GM21515 (cell line): ENCODE data around the gene FAM25A.
"Not testable (repeated sequence)": the region's sequence is repeated elsewhere in the genome, so short reads cannot be mapped to it uniquely, and the experiment has no call there.

Source experiments
- ATAC-seq: cut with Tn5 transposase; IDR thresholded peaks from one replicate; pipeline ENCODE4 v1.9.1; 2021; ENCODE audit not compliant: unreplicated experiment

Gene FAM25A

DNA sequence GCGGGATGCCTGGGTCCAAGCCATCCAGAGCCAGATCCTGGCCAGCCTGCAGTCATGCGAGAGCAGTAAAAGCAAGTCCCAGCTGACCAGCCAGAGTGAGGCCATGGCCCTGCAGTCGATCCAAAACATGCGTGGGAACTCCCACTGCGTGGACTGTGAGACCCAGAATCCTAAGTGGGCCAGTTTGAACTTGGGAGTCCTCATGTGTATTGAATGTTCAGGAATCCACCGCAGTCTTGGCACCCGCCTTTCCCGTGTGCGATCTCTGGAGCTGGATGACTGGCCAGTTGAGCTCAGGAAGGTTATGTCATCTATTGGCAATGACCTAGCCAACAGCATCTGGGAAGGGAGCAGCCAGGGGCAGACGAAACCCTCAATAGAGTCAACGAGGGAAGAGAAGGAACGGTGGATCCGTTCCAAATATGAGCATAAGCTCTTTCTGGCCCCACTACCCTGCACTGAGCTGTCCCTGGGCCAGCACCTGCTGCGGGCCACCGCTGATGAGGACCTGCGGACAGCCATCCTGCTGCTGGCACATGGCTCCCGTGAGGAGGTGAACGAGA is 10.9 kb upstream of the FAM25A start:
- not testable (repeated sequence) for ATAC-seq

DNA sequence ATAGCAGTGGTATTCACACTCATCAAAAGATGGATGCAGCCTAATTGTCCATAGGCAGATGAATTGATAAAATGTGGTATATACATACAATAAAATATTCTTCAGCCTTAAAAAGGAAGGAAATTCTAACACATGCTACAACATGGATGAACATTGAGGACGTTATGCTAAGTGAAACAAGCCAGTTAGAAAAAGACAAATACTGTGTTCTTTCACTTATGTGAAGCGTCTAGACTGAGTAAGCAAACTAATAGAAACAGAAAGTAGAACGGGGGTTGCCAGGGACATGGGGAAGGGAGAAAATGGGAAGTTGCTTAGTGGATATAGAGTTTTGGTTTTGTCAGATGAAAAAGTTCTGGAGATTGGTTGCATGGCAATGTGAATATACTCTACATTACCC is 6.6 kb upstream of the FAM25A start:
- ATAC-seq, result not testable (repeated sequence)

DNA sequence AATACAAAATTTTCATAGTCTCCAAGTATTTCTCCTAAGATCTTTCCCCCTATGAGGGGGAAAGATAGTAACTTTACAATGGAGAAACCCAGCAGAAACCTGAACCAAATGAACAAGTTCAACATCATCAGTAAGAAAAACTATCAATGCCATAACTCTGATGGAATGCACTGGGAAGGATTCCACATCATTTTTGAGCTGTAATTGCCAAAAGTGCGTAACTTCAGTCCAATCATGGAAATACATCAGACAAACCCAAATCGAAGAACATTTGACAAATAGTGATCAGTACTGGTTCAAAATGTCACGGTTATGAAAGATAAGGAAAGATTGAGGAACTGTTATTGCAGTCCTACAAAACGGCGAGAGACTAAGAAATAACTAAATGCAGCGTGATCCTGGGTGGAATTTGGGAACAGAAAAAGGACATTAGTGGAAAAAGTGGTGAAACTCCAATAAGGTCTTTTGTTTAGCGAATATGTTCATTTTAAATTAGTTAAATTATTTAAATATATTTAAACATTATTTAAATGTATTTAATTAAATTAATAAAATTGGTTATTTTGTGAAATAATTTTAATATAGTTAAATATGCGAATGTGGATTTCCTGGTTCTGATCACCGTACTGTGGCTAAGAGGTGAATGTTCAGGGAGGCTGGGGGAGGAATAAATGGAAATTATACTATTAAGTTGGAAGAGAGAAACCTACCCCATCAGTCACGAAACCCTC is 4.9 kb upstream of the FAM25A start:
- not testable (repeated sequence) for ATAC-seq

DNA sequence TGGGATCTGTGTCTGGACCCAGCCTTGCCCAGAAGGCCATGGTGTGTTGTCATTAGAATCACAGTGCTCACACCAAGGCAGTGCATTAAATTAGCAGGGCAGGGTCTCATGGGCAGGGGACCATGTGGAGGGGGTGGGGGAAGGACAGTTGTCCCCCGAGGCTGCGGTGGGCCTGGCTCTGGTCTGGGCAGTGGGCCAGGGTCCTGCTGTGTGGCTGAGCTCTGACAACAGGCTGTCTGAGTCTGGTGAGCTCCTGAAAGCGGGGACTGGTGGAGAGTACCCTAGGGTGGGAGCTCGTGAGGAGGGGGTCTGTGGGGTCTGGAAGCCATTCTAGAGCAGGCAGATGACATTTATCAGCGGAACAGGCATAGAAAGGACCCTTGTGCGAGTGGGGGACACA is 2.0 kb upstream of the FAM25A start:
- ATAC-seq, result not testable (repeated sequence)

DNA sequence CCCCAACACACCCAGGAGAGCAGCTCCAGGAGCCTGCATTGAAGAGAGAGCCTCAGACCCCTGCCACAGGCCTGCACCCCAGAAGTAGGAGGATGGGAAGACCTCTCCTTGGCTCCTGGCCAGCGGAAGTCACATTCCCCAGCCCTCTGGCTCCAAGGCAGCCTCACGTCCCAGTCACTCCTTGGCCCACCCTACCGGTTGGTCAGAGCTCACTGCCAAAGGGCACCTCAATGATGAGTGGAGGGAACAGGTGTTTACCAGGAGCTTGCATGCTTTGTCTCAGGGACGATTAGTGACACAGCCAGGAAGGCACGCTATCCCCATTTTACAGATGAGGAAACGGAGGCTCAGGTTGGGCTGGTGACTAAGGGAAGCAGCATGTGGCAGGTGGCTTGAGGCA is 1.0 kb upstream of the FAM25A start:
- ATAC-seq, result not testable (repeated sequence)

DNA sequence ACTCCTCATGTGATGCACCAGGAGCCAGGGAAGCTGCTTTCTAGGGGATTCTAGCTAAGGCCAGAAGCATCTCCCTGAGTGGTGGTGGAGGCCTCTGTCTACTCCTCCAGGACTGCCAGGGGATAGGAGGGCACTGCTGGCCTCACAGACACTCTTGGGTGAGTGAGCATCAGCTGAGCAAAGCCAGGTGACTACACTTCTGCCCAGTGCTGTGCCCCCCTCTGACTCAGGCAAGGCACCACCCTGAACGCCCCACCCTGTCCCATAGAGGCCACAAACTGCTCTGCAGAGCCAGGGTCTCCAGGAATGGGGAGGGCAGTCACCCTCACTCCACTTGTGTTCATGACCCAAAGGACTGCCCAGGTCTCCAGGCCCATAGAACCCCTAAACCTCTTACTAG is 590 bp upstream of the FAM25A start:
- not testable (repeated sequence) for ATAC-seq

DNA sequence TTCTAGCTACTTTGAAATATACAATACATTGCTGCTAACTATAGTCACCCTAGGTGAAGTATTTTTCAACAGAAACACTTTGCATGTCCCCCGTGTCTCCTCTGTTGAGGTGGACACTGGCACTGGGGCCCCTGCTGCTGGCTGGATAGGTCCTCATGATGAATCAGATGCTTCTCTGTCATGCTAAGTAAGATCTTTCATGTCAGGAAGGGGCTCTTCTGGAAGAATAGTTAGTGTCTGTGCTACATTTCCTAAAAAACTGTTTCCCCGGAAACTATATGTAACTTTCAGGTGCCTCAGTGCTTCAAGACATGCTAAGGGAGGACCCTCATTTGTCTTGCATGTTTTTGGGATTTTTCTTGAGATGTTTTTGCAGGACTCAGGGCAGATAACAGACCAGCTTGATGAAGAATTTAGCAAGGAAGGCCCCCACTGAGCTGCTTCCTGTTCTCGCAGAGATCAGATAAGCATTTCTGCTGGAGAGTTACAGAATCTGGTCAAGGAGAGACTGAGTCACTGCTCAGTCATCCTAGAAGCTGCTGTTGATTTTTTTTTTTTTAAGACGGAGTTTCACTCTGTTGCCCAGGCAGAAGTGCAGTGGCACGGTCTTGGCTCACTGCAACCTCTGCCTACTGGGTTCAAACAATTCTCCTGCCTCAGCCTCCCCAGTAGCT is 5.3 kb downstream of the FAM25A start:
- not testable (repeated sequence) for ATAC-seq

DNA sequence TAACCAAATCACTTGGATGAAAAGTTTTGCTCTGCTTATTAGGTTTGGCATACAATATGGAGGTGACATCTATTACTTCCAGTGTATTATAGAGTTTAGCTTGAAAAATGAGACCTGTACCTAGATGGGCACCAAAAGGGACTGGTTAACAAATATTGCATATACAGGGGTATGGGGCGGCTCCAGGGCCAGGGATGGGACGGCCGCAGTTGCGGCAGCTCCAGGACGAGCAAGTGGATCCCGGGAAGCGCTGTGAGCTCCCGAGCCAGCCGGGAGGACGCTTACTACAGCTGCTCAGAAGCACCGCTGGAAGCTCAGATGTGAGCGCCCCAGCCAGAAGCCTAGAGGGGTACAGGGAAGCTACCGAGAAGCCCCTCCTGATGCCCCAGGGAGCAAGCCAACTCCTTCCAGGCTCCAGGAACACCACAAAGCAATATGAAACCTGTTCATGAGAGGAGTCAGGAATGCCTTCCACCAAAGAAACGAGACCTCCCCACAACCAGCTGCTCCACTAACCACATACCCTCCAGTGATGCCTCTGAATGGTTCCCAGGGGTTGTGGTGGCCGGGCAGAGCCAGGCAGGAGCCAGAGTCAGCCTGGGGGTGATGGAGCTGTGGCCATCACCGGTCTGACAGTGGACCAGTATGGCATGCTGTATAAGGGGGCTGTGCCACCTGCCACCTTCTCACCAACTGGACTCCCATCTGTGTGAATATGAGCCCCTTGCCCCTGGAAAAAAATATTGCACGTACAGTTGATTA is 6.8 kb downstream of the FAM25A start:
- ATAC-seq, result not testable (repeated sequence)

DNA sequence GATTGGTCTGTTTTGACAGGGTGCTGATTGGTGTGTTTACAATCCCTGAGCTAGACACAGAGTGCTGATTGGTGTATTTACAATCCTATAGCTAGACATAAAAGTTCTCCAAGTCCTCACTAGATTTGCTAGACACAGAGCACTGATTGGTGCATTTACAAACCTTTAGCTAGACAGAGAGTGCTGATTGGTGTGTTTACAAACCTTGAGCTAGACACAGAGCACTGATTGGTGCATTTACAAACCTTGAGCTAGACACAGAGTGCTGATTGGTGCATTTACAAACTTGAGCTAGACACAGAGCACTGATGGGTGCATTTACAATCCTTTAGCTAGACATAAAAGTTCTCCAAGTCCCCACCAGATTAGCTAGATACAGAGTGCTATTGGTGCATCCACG is 10.3 kb downstream of the FAM25A start:
- ATAC-seq, result not testable (repeated sequence)

DNA sequence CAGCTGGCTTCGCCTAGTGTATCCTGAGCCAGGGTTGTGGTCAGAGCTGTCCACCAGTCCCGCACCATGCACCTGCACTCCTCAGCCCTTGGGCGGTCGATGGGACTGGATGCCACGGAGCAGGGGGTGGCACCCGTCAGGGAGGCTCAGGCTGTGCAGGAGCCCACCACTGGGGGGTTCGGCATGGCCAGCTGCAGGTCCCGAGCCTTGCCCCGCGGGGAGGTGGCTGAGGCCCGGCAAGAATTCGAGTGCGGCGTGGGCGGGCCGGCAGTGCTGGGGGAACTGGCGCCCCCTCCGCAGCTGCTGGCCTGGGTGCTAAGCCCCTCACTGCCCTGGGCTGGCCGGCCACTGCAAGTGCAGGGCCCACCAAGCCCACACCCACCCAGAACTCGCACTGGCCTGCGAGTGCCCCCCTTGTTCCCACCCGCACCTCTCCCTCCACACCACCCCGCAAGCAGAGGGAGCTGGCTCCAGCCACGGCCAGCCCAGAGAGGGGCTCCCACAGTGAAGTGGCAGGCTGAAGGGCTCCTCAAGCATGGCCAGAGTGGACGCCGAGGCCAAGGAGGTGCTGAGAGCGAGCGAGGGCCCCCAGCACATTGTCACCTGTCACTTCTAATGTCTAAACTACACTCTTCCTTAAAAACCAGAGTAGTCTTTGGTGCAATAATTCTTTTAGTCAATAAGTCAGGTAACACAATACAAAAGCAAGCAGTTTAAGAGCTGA is 11.0 kb downstream of the FAM25A start:
- no peak for ATAC-seq

DNA sequence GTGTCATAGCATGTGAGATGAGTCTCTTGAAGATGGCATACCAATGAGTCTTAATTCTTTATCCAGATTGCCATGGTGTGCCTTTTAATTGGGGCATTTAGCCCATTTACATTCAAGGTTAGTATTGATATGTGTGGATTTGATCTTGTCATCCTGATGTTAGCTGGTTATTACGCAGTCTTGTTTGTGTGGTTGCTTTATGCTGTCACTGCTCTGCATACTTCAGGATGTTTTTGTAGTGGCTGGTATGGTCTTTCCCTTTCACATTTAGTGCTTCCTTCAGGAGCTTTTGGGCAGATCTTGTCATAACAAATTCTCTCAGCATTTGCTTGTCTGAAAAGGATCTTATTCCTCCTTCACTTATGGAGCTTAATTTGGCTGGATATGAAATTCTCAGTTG is 16.5 kb downstream of the FAM25A start:
- no peak for ATAC-seq

DNA sequence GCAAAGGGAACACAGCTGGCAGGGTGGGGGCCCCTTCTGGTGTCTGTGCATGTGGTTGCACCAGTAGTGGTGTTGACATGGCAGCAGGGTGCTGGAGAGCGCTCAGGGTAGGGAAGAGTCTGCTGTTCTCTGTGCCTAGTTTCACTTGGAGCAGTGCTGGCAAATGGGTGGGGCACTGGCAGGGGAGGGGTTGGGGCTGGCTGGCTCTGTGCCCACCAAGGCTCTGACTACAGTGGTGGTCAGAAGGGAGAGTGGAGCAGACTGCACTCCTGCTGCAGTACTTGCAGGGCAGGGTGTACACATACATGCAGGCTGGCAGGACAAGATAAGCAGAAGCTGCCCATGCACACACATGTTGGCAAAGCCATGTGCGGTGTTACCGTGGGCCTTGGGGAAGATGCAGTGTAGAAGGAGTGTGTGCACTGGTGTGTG is 18.2 kb downstream of the FAM25A start:
- ATAC-seq, result no peak

DNA sequence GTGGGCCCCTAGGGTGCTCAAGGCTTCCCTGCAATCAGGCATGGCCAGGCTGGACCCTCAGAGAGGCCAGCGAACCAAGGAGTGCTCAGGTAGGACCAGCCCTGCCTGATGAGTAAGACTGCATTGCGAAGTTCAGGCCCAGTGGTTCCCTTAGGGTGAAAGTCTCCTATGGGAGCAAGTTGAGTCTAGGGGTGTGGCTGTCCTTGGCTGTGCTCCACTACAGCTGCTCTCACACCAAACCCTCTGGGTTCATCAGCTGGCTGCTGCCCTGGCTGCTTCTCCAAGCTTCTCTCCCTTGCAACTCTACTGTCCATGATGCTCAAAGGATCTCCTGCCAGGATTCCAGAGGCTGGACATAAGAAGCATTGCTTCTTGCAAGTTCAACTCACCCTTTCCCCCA is 18.7 kb downstream of the FAM25A start:
- no peak for ATAC-seq

DNA sequence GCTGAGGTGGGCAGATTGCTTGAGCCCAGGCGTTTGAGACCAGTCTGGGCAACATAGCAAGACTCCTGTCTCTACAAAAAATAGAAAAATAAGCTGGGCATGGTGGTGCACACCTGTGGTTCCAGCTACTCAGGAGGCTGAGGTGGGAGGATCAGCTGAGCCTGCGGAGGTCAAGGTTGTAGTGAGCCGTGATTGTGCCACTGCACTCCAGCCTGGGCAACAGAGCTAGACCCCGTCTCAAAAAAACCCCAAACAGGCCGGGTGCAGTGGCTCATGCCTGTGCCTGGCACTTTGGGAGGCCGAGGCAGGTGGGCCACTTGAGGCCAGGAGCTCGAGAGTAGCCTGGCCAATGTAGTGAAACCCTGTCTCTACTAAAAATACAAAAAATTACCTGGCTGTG is 23.5 kb downstream of the FAM25A start:
- not testable (repeated sequence) for ATAC-seq

DNA sequence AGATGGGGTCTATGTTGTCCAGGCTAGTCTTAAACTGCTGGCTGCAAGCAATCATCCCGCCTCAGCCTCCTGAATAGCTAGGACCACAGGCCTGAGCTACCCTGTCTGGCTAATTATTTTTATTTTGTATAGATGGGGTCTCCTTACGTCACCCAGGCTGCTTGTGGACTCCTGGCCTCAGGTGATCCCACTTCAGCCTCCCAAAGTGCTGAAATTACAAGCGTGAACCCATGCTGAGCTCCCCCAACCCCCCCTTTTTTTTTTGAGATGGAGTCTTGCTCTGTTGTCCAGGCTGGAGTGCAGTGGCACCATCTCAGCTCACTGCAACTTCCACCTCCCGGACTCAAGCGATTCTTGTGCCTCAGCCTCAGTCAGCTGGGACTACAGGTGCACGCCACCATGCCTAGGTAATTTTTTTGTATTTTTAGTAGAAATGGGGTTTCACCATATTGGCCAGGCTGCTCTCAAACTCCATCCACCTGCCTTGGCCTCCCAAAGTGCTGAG is 25.4 kb downstream of the FAM25A start:
- no peak for ATAC-seq

DNA sequence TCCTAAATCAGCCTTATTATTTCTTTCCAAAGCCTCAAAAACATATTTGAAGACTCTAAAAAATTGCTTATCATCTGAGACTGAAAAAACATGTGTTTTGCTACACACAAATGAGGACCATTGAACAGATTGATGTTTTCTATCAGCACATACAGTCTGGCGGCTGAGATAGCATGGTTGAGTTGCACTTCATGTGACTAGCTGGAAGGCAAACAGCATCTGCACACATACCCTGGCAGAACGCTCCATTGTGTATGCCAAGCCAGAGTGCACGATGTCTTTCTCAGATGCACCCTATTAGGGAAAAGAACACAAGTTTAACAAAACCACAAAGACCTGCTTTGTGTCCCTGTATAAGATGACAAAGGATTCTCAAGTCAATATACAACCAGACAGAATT is 33.0 kb downstream of the FAM25A start:
- no peak for ATAC-seq

DNA sequence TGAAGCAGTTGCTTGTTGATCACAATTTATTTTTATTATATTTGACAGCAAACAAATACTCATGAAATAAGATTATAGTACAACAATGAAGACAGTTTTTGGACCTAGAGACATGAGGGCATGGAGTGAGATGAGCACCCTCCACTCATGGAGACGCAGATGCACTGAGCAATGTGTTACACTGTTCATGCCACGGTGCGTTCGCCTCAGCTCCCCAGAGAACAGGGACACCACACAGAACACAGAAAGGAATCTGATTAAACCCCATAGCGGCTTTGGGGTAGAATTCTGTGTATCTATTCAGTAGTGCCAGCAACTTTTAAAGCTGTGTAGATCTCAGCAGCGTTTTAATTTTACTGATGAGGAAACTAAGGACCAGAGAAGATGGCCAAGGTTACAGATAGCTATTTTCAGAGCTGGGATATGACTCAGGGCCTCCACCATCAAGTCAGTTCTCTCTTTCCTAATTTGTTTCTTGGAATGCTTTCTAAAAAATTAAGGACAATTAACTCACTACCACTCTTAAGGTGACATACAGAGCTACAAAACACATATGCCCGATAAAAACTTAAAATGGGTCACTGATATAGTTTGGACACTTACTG is 33.6 kb downstream of the FAM25A start:
- no peak for ATAC-seq

DNA sequence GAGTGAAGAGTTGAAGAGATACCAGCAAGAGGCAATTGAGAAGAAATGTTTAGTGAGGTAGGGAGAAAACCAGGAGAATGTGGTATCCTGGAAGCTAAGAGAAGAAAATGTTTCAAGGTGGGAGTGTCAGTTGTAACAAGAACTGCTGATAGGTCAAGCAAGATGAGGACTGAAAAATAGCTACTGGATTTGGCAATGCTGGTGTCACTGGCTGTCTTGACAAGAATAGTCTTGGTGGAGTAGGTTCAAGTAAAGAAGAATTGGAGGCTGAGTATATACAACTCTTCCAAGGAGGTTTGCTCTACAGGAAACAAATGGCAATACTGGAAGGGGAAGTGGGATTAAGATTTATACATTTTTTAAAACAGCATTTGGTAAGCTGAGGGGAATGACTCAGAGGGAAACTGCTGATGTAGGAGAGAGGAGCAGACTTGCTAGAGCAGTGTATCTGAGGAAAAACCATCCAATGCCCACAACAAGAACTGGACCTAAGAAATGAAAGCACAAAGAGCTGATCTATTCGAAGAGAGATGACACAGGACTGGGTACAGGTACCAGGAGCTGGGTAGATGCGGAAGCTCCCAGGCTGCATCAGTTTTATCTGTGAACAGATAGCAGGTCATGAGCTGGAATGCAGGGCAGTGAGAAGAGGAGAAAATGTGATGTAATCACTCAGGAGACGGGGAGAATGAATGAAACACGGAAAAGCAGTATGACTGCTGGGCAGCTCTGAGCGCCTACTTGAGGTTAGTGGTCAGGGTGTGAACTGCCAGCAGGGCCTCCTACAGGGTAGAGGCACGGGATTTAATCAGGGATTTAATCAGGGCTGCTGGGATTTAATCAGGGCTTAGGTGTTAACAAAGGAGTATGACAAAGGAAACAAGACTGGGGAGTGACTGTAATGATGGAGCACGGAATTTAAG is 34.5 kb downstream of the FAM25A start:
- no peak for ATAC-seq

DNA sequence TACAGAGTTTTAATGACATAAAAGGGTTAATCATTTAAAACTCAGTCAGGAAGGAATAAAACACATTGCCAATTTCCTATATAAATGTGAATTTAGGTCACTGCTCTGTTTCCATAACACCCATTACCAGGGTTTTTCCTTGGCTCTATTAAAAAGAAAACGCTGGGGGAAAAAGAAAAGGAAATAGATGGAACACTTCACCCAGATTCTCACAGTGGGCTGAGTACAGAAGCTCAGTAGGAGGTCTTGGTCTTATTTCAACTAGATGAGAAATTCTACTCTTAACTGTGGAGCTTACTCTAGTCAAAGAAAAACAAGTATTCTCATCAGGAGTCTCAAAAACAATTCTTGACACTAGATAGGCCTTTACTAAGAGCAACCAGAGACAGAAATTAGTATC is 38.1 kb downstream of the FAM25A start:
- no peak for ATAC-seq
